ENCODE data around the gene AP3S2.

The AP3S2 gene

DNA sequence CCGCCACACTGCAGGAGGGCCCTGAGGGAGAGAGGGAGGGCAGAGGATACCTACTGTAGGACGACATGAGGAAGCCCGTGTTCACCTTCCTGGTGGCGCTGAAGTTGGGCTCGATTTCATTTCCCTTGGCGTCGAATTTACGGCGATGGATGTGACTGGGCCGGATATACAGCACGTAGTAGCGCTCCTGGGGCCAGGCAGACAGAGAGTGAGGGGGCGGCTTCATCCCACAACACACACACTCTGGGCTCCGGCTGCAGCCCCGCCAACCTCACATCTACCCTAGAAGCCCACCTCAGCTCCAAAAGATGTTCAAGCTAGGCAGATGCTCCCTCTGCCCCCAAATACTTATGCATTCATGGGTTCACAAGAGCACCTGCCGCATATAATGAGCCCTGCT lies 14.4 kb upstream of the AP3S2 start:
- H3F3A ChIP-seq (ENCODE audit: insufficient read depth, low read length), result no peaks in the 10 kb centered on the region
- no peak overlapping the region for H3K4me2 ChIP-seq (ENCODE audit: low read depth, low read length)
- no peak overlapping the region for H3K27ac ChIP-seq (ENCODE audit: low read length)
- H3K27me3 ChIP-seq (replicated peaks; ENCODE audit: insufficient read depth, low read length), result no peaks in the 10 kb centered on the region
- TF ChIP-seq, protein P1, sequence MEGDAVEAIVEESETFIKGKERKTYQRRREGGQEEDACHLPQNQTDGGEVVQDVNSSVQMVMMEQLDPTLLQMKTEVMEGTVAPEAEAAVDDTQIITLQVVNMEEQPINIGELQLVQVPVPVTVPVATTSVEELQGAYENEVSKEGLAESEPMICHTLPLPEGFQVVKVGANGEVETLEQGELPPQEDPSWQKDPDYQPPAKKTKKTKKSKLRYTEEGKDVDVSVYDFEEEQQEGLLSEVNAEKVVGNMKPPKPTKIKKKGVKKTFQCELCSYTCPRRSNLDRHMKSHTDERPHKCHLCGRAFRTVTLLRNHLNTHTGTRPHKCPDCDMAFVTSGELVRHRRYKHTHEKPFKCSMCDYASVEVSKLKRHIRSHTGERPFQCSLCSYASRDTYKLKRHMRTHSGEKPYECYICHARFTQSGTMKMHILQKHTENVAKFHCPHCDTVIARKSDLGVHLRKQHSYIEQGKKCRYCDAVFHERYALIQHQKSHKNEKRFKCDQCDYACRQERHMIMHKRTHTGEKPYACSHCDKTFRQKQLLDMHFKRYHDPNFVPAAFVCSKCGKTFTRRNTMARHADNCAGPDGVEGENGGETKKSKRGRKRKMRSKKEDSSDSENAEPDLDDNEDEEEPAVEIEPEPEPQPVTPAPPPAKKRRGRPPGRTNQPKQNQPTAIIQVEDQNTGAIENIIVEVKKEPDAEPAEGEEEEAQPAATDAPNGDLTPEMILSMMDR (IDR thresholded peaks at IDR 0.05; ENCODE audit: low read length), result no peak
- TF ChIP-seq EZH2 (optimal IDR thresholded peaks at IDR 0.05; ENCODE audit: low read depth, low read length), result no peak
- TF ChIP-seq EZH2phosphoT487 (IDR thresholded peaks at IDR 0.05; ENCODE audit: low read length), result no peak
- H3K9me3 ChIP-seq (replicated peaks; ENCODE audit: insufficient read depth, low read length), result no peaks in the 10 kb centered on the region
- no peak overlapping the region for H3K9ac ChIP-seq (ENCODE audit: low read length)
- H3K36me3 ChIP-seq (replicated peaks; ENCODE audit: insufficient read depth, low read length), result no peaks in the 10 kb centered on the region
- 0 out of 2 replicates have a peak, but pooled peaks cover 4% of the 10 kb centered on the region for H3K4me1 ChIP-seq (ENCODE audit: low read length)
- no peaks in the 10 kb centered on the region for H4K20me1 ChIP-seq (ENCODE audit: insufficient read depth, low read length)
- no peaks in the 10 kb centered on the region for H3K79me2 ChIP-seq (ENCODE audit: low read length)
- no peaks in the 10 kb centered on the region for H3K9me2 ChIP-seq (replicated peaks; ENCODE audit: insufficient read depth, low read length)
- no peak overlapping the region for H3K4me3 ChIP-seq (ENCODE audit: low read length)
- H2AFZ ChIP-seq (ENCODE audit: low read length), result no peak overlapping the region
- DNase-seq, result no peak

DNA sequence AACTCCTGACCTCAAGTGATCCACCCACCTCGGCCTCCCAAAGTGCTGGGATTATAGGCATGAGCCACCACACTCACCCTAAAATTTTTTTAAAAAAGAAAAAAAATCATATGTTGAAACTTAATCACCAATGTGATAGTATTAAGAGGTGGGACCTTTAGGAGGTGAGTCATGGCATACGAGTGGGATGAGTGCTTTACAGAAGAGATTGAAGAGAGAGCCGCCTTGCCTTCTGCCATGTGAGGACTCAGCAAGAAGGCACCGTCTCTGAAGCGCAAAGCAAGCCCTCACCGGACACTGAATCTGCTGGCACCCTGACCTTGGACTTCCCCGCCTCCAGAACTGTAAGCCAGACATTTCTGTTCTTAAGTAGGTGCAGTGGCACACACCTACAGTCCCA lies 13.5 kb upstream of the AP3S2 start:
- TF ChIP-seq EZH2phosphoT487 (IDR thresholded peaks at IDR 0.05; ENCODE audit: low read length) (no peak), EZH2 (optimal IDR thresholded peaks at IDR 0.05; ENCODE audit: low read depth, low read length) (no peak)
- TF ChIP-seq, protein P1 (IDR thresholded peaks at IDR 0.05; ENCODE audit: low read length), result no peak
- no peak overlapping the region for H3K9ac ChIP-seq (ENCODE audit: low read length)
- H2AFZ ChIP-seq (ENCODE audit: low read length), result no peak overlapping the region
- H3K4me2 ChIP-seq (ENCODE audit: low read depth, low read length), result no peak overlapping the region
- no peak overlapping the region for H3K4me3 ChIP-seq (ENCODE audit: low read length)
- DNase-seq, result no peak
- no peak overlapping the region for H3K27ac ChIP-seq (ENCODE audit: low read length)
- no peaks in the 10 kb centered on the region for H4K20me1 ChIP-seq (ENCODE audit: insufficient read depth, low read length)
- H3K36me3 ChIP-seq (replicated peaks; ENCODE audit: insufficient read depth, low read length), result no peaks in the 10 kb centered on the region
- H3K27me3 ChIP-seq (replicated peaks; ENCODE audit: insufficient read depth, low read length), result no peaks in the 10 kb centered on the region
- H3K9me2 ChIP-seq (replicated peaks; ENCODE audit: insufficient read depth, low read length), result no peaks in the 10 kb centered on the region
- no peaks in the 10 kb centered on the region for H3K9me3 ChIP-seq (replicated peaks; ENCODE audit: insufficient read depth, low read length)
- H3F3A ChIP-seq (ENCODE audit: insufficient read depth, low read length), result no peaks in the 10 kb centered on the region
- H3K79me2 ChIP-seq (ENCODE audit: low read length), result no peaks in the 10 kb centered on the region
- H3K4me1 ChIP-seq (ENCODE audit: low read length), result 0 out of 2 replicates have a peak, but pooled peaks cover 4% of the 10 kb centered on the region

DNA sequence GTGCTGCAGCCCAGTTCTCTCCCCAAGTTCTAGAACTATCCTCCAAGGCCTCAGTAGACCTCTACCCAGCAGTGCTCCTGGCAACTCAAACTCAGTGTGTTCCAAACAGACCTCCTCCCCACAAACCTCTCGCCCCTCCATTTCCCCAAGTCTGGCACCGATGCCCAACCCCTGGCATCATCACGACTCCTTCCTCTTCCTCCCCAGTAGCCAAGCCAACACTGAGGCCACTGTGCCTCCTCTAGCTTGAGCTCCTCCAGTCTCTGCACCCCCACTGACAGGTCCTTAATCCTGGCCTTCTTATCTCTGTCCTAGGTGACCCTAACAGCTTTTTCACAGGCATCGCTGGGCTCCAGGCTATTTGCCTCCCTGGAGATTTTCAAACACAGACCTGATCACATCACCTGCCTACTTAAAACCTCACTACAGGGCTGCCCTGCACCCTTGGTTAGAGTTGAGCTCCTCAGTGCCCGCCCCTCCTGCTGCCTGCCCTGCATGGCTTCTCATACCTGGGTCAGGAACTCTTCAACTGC lies 12.1 kb upstream of the AP3S2 start:
- Histone ChIP-seq H3K36me3 (replicated peaks; ENCODE audit: insufficient read depth, low read length) (no peaks in the 10 kb centered on the region), H3K79me2 (ENCODE audit: low read length) (no peaks in the 10 kb centered on the region), H4K20me1 (ENCODE audit: insufficient read depth, low read length) (no peaks in the 10 kb centered on the region), H3K4me2 (ENCODE audit: low read depth, low read length) (no peak overlapping the region), H3K9me3 (replicated peaks; ENCODE audit: insufficient read depth, low read length) (no peaks in the 10 kb centered on the region), H3K4me3 (ENCODE audit: low read length) (no peak overlapping the region), H2AFZ (ENCODE audit: low read length) (no peak overlapping the region), H3K4me1 (ENCODE audit: low read length) (0 out of 2 replicates have a peak, but pooled peaks cover 4% of the 10 kb centered on the region), H3F3A (ENCODE audit: insufficient read depth, low read length) (no peaks in the 10 kb centered on the region), H3K27ac (ENCODE audit: low read length) (no peak overlapping the region), H3K9me2 (replicated peaks; ENCODE audit: insufficient read depth, low read length) (no peaks in the 10 kb centered on the region), H3K9ac (ENCODE audit: low read length) (no peak overlapping the region), H3K27me3 (replicated peaks; ENCODE audit: insufficient read depth, low read length) (no peaks in the 10 kb centered on the region)
- no peak for TF ChIP-seq EZH2phosphoT487 (IDR thresholded peaks at IDR 0.05; ENCODE audit: low read length)
- TF ChIP-seq EZH2 (optimal IDR thresholded peaks at IDR 0.05; ENCODE audit: low read depth, low read length), result no peak
- TF ChIP-seq, protein P1 (IDR thresholded peaks at IDR 0.05; ENCODE audit: low read length), result no peak
- no peak for DNase-seq
